Mesenchymal stem cell (in vitro differentiated cells and primary cell): Measurements from ENCODE around the gene APOC4.
A peak's percentile ranks its signal among the peaks of the same experiment; 100 is the strongest.
"Not testable (repeated sequence)": the region's sequence is repeated elsewhere in the genome, so short reads cannot be mapped to it uniquely, and the experiment has no call there.

Experiments used
- DNase-seq: peaks from one replicate; pipeline ENCODE4 v3.0.0-alpha.2; 2013
- H2AFZ ChIP-seq: one replicate; pipeline ENCODE4 v1.6.1; 2013; ENCODE audit warnings: low read depth, mild to moderate bottlenecking, control low read depth, inconsistent platforms, low read length, moderate library complexity
- H2AK5ac ChIP-seq: 2 replicates; pipeline ENCODE4 v1.6.1; 2013; ENCODE audit warnings: low read length, moderate library complexity, mild to moderate bottlenecking, inconsistent platforms; ENCODE audit not compliant: severe bottlenecking
- H2BK120ac ChIP-seq: one replicate; pipeline ENCODE4 v1.6.1; 2013; ENCODE audit warnings: low read depth, mild to moderate bottlenecking, inconsistent platforms, low read length, moderate library complexity
- H2BK12ac ChIP-seq, 2 experiments: one replicate each; pipeline ENCODE4 v1.6.1; 2013; ENCODE audit warnings: inconsistent platforms in 2 of 2, low read length in 2 of 2, mild to moderate bottlenecking in 2 of 2, moderate library complexity in 2 of 2, control low read depth in 1 of 2
- H2BK15ac ChIP-seq: one replicate; pipeline ENCODE4 v1.6.1; 2013; ENCODE audit warnings: mild to moderate bottlenecking, low read depth, inconsistent platforms; ENCODE audit not compliant: poor library complexity, severe bottlenecking
- H2BK5ac ChIP-seq: 2 replicates; pipeline ENCODE4 v1.6.1; 2013; ENCODE audit warnings: low read depth, mild to moderate bottlenecking, low read length, control low read depth, inconsistent platforms; ENCODE audit not compliant: poor library complexity, severe bottlenecking
- H3K14ac ChIP-seq, 2 experiments: one replicate each; pipeline ENCODE4 v1.6.1; 2013; ENCODE audit warnings: inconsistent platforms in 2 of 2, low read length in 2 of 2, control low read depth in 1 of 2, mild to moderate bottlenecking in 1 of 2, moderate library complexity in 1 of 2
- H3K18ac ChIP-seq, 2 experiments: one replicate each; pipeline ENCODE4 v1.6.1; 2013; ENCODE audit warnings: inconsistent platforms in 2 of 2, low read length in 2 of 2, control low read depth in 1 of 2, low read depth in 1 of 2, mild to moderate bottlenecking in 1 of 2
- H3K23ac ChIP-seq, 2 experiments: one replicate each; pipeline ENCODE4 v1.6.1; 2013; ENCODE audit warnings: inconsistent platforms in 2 of 2, low read length in 2 of 2, mild to moderate bottlenecking in 2 of 2, moderate library complexity in 2 of 2, control low read depth in 1 of 2
- H3K27ac ChIP-seq: 2 replicates; pipeline ENCODE4 v1.5.1; 2013; ENCODE audit warnings: mild to moderate bottlenecking, moderate library complexity, low read length, control low read depth, inconsistent platforms; ENCODE audit not compliant: poor library complexity, severe bottlenecking
- H3K27me3 ChIP-seq, 2 experiments: 2 replicates each; pipeline versions ENCODE4 v1.6.1 to v1.7.0; 2013; ENCODE audit warnings: low read length in 2 of 2, mild to moderate bottlenecking in 2 of 2, moderate library complexity in 2 of 2, control low read depth in 1 of 2, inconsistent platforms in 1 of 2; ENCODE audit not compliant: control insufficient read depth in 1 of 2, insufficient read depth in 1 of 2
- H3K36me3 ChIP-seq, 2 experiments: 2 replicates each; pipeline versions ENCODE4 v1.6.1 to v1.7.0; 2013; ENCODE audit warnings: low read length in 2 of 2, control low read depth in 1 of 2, inconsistent platforms in 1 of 2, low read depth in 1 of 2, mild to moderate bottlenecking in 1 of 2; ENCODE audit not compliant: insufficient read depth in 2 of 2, control insufficient read depth in 1 of 2
- H3K4ac ChIP-seq, 2 experiments: one replicate each; pipeline ENCODE4 v1.6.1; 2013; ENCODE audit warnings: inconsistent platforms in 2 of 2, low read length in 2 of 2, mild to moderate bottlenecking in 2 of 2, moderate library complexity in 2 of 2, control low read depth in 1 of 2, low read depth in 1 of 2
- H3K4me1 ChIP-seq: 2 replicates; pipeline ENCODE4 v1.6.1; 2013; ENCODE audit warnings: low read depth, low read length, control low read depth; ENCODE audit not compliant: control insufficient read depth, insufficient read depth
- H3K4me2 ChIP-seq: 2 replicates; pipeline ENCODE4 v1.6.1; 2013; ENCODE audit warnings: low read length, mild to moderate bottlenecking, inconsistent platforms; ENCODE audit not compliant: poor library complexity, severe bottlenecking
- H3K4me3 ChIP-seq, 2 experiments: 2 replicates each; pipeline versions ENCODE4 v1.5.1 to v1.7.0; 2013; ENCODE audit warnings: low read length in 2 of 2, mild to moderate bottlenecking in 2 of 2, control low read depth in 1 of 2, low read depth in 1 of 2; ENCODE audit not compliant: insufficient read depth in 1 of 2
- H3K79me1 ChIP-seq: replicated peaks from 2 replicates; pipeline ENCODE4 v1.6.1; 2013; ENCODE audit warnings: mild to moderate bottlenecking, control low read depth, low read length, inconsistent platforms; ENCODE audit not compliant: poor library complexity, severe bottlenecking
- H3K9ac ChIP-seq: 2 replicates; pipeline ENCODE4 v1.7.0; 2013; ENCODE audit warnings: mild to moderate bottlenecking, low read length, moderate library complexity
- H3K9me3 ChIP-seq: 2 replicates; pipeline ENCODE4 v1.7.0; 2013; ENCODE audit warnings: mild to moderate bottlenecking, low read length; ENCODE audit not compliant: control insufficient read depth
- H4K8ac ChIP-seq: one replicate; pipeline ENCODE4 v1.6.1; 2013; ENCODE audit warnings: inconsistent platforms, mild to moderate bottlenecking, low read length, moderate library complexity
- H4K91ac ChIP-seq: one replicate; pipeline ENCODE4 v1.6.1; 2013; ENCODE audit warnings: mild to moderate bottlenecking, low read length, inconsistent platforms
- whole genome bisulfite sequencing: methylation state at CpG from one replicate; pipeline ENCODE4 v1.1.7; 2013; ENCODE audit warnings: mixed read lengths; 5-methylcytosine and 5-hydroxymethylcytosine counted together

APOC4 gene

DNA sequence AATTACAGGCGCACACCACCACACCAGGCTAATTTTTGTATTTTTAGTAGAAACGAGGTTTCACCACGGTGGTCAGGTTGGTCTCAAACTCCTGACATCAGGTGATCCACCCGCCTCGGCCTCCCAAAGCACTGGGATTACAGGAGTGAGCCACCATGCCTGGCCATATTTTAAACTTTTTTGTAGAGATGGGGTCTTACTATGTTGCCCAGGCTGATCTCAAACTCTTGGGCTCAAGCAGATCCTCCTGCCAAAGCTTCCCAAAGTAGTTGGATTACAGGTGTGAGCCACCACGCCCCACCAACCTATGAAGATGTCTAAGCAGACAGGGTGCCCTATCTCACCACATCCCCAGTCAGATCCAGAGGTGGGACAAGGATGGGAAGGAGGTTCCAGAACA is 30.1 kb upstream of the APOC4 start:
- H2AK5ac ChIP-seq, H3K23ac ChIP-seq, H3K4me3 ChIP-seq, H2BK120ac ChIP-seq, H3K4me2 ChIP-seq, H3K27me3 ChIP-seq, H3K27ac ChIP-seq, H2BK5ac ChIP-seq, H3K79me1 ChIP-seq, H2BK12ac ChIP-seq, H3K14ac ChIP-seq, H4K8ac ChIP-seq, H3K9me3 ChIP-seq, H3K18ac ChIP-seq, H2AFZ ChIP-seq, DNase-seq, H3K4ac ChIP-seq, H3K9ac ChIP-seq: not testable (repeated sequence)
- peaks cover 17% of the 10 kb centered on the region for H3K4me1 ChIP-seq
- H2BK15ac ChIP-seq, result peak overlapping the region; percentile 89
- peak overlapping the region; percentile 18 for H4K91ac ChIP-seq
- WGBS, result 99% methylated on average over 5 of the region's 6 CpGs
- peaks cover 0 to 15% of the 10 kb centered on the region in 2 experiments for H3K36me3 ChIP-seq

- Histone ChIP-seq H3K4me1 (peaks cover 17% of the 10 kb centered on the region), H2BK12ac (peak overlapping the region; percentile 33 to 67), H3K9me3 (no peaks in the 10 kb centered on the region), H3K4me2 (no peak overlapping the region), H3K27ac (no peak overlapping the region), H3K14ac (no peak overlapping the region), H4K8ac (no peak overlapping the region), H2BK5ac (no peak overlapping the region), H3K4ac (peak overlapping the region in 1 of 2 experiments; percentile 85), H4K91ac (peak overlapping the region; percentile 91), H3K23ac (no peak overlapping the region), H2BK120ac (no peak overlapping the region), H3K4me3 (no peak overlapping the region), H3K18ac (peak overlapping the region in 1 of 2 experiments; percentile 18), H2BK15ac (peak overlapping the region; percentile 48), H3K36me3 (peaks cover 0 to 11% of the 10 kb centered on the region in 2 experiments), H2AFZ (no peak overlapping the region), H3K9ac (no peak overlapping the region), H2AK5ac (no peak overlapping the region), H3K79me1 (no peaks in the 10 kb centered on the region), H3K27me3 (no peaks in the 10 kb centered on the region)
- no peak for DNase-seq
- WGBS, result 77% methylated on average over 6 of the region's 6 CpGs
Observed at GRCh38 chr19:44912854-44913253, 29.2 kb upstream of the APOC4 start.

DNA sequence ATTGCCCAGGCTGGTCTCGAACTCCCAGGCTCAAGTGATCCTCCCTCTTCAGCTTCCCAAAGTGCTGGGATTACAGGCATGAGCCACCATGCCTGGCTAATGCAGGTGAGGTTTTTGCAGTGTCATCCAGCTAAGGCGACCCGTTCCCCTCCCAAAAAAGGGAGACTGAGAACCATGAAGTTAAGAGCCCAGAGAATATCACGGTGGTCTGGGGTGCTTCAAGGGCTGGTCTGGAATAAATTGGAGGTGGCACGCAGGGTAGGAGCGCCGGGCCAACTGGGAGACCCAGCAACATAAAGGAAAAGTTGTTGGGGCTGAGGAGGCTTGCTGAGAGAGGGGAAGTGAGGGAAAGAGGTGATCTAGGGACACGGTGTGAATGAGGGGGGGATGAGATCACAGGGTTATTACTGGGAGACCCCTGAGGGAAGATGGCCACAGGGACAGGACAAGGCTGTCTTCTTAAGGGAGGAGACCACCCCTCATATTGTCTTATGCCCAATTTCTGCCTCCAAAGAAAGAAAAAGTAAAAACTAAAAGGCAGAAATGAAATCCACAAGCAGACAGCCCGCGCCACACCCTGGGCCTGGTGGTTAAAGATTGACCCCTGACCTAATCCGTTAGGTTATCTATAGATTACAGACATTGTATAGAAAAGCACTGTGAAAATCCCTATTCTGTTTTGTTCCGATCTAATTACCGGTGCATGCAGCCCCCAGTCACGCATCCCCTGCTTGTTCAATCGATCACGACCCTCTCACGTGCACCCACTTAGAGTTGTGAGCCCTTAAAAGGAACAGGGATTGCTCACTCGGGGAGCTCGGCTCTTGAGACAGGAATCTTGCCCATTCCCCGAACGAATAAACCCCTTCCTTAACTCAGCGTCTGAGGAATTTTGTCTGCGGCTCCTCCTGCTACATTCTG is 28.3 kb upstream of the APOC4 start:
- 69% methylated on average over 20 of the region's 23 CpGs for WGBS

DNA sequence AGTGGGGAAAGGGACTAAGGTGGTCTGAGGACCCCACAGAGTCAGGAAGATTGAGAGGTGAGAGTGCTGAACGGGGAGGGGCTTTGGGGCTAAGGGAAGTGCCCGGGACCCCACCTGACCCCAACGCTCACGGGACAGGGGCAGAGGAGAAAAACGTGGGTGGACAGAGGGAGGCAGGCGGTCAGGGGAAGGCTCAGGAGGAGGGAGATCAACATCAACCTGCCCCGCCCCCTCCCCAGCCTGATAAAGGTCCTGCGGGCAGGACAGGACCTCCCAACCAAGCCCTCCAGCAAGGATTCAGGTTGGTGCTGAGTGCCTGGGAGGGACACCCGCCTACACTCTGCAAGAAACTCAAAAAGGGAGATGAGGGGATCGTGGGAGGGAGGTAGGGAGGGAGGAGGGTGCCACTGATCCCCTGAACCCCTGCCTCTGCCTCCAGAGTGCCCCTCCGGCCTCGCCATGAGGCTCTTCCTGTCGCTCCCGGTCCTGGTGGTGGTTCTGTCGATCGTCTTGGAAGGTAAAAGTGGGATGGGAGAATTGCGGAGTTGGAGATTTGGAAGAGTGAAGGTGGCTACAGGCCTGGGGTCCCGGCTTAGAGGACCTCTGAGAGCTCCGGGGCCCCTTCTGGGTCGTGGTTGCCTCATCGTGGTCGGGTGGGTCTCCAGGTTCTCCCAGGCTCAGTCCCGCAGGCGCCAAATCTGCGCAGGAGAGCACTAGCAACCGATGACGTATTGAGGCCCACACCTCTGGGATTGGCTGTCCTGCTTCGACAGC is 27.4 kb upstream of the APOC4 start, which contains the start of gene APOC1:
APOC1 (plus strand) TSS at position 176 of the 774 bp plus-strand sequence; CDS start at position 460, 284 bp downstream.
- 4% methylated on average over 15 of the region's 28 CpGs for WGBS

More for the DNA sequence above, 28.3 kb upstream of the APOC4 start:
- peak overlapping the region; percentile 6 to 80 for H3K4ac ChIP-seq
- H2BK5ac ChIP-seq, H2AK5ac ChIP-seq, H2BK15ac ChIP-seq, H3K79me1 ChIP-seq, H3K27me3 ChIP-seq, H3K36me3 ChIP-seq, H3K9me3 ChIP-seq, DNase-seq, H3K23ac ChIP-seq, H2AFZ ChIP-seq, H3K4me2 ChIP-seq, H3K27ac ChIP-seq, H2BK120ac ChIP-seq, H3K9ac ChIP-seq: not testable (repeated sequence)
- H3K14ac ChIP-seq, result peak overlapping the region in 1 of 2 experiments; percentile 9
- H4K8ac ChIP-seq, result peak overlapping the region; percentile 30
- peak overlapping the region; percentile 71 to 91 for H3K18ac ChIP-seq
- peak overlapping the region in 1 of 2 experiments; percentile 72 for H3K4me3 ChIP-seq
- peak overlapping the region; percentile 53 for H4K91ac ChIP-seq
- H2BK12ac ChIP-seq, result peak overlapping the region; percentile 7 to 33
- peaks cover 17% of the 10 kb centered on the region for H3K4me1 ChIP-seq

More for the DNA sequence above, 27.4 kb upstream of the APOC4 start, which contains the start of gene APOC1:
- not testable (repeated sequence) for H2BK120ac ChIP-seq, H3K9me3 ChIP-seq, H3K27me3 ChIP-seq, H3K79me1 ChIP-seq, H2AK5ac ChIP-seq, H3K27ac ChIP-seq, H2BK15ac ChIP-seq, H3K36me3 ChIP-seq, H2BK5ac ChIP-seq
- Histone ChIP-seq H3K4me2 (peak within 1 kb of the TSS; percentile 64), H4K8ac (peak within 1 kb of the TSS; percentile 36), H4K91ac (peak within 1 kb of the TSS; percentile 53), H2BK12ac (peak within 1 kb of the TSS; percentile 33 to 83), H3K4me1 (peaks cover 17% of the 10 kb centered on the region), H3K4ac (peak within 1 kb of the TSS; percentile 49 to 80), H3K23ac (peak within 1 kb of the TSS in 1 of 2 experiments; percentile 50), H3K4me3 (peak within 1 kb of the TSS; percentile 34 to 72), H3K18ac (peak within 1 kb of the TSS; percentile 71 to 91), H3K14ac (peak within 1 kb of the TSS in 1 of 2 experiments; percentile 92), H3K9ac (peak within 1 kb of the TSS; percentile 89), H2AFZ (peak within 1 kb of the TSS; percentile 43)
- DNase-seq, result peak; percentile 92
